Panc1 (cell line): ENCODE results near the gene CCDC9B. TPM values are rescaled to one million over a fixed set of nuclear protein-coding genes. Genes with fewer than 3 reads are reported as not detected.

ENCODE experiments used
- ATAC-seq: fragments of 200-7000 bp; cut with Tn5 transposase; 2 replicates; pipeline ENCODE4 v1.9.1; 2020; ENCODE audit warnings: mild to moderate bottlenecking, moderate library complexity
- BruUV-seq: library from RNA; stranded (reverse); fragments of 400-500 nt; replicated peaks from 2 replicates; lab custom pipeline; 2021; lab: Mats Ljungman, UMichigan
- CTCF ChIA-PET: fragments of 300-600 bp; sonication (Branson Sonifier 250); formaldehyde crosslinking; loops from one replicate; lab custom pipeline; 2022; ENCODE audit warnings: antibody characterized with exemption; lab: Charles Lee
- POLR2A ChIA-PET: fragments of 300-600 bp; sonication (Branson Sonifier 250); formaldehyde crosslinking; loops from one replicate; lab custom pipeline; 2022; ENCODE audit warnings: antibody characterized with exemption; lab: Charles Lee
- DNase-seq: peaks from one replicate; pipeline ENCODE4 v3.0.0-alpha.2; 2010; ENCODE audit warnings: low read depth, low spot score
- H3K27ac ChIP-seq: 2 replicates; pipeline ENCODE4 v1.5.1; 2011; ENCODE audit warnings: mild to moderate bottlenecking, low read length, inconsistent platforms
- H3K27me3 ChIP-seq: fragments of 200-500 bp; sonication (Bioruptor generic); 2 replicates; pipeline ENCODE4 v1.6.0; 2014; ENCODE audit warnings: low read length, inconsistent platforms; ENCODE audit not compliant: control insufficient read depth, insufficient read depth
- H3K36me3 ChIP-seq: fragments of 200-500 bp; sonication (Bioruptor generic); 2 replicates; pipeline ENCODE4 v1.5.1; 2014; ENCODE audit warnings: inconsistent platforms, mild to moderate bottlenecking, low read length, moderate library complexity; ENCODE audit not compliant: control insufficient read depth, insufficient read depth
- H3K4me1 ChIP-seq: 2 replicates; pipeline ENCODE4 v1.5.1; 2011; ENCODE audit warnings: inconsistent platforms, mild to moderate bottlenecking, low read length, moderate library complexity; ENCODE audit not compliant: control insufficient read depth, insufficient read depth
- H3K4me3 ChIP-seq, 2 experiments: 2 replicates each; pipeline ENCODE4 v1.5.1; 2011 to 2012; ENCODE audit warnings: low read depth in 2 of 2, low read length in 2 of 2, mild to moderate bottlenecking in 2 of 2, inconsistent platforms in 1 of 2, moderate library complexity in 1 of 2
- H3K9me3 ChIP-seq: fragments of 200-500 bp; sonication (Bioruptor generic); 2 replicates; pipeline ENCODE4 v1.5.1; 2014; ENCODE audit warnings: low read depth, mild to moderate bottlenecking, inconsistent platforms, low read length, moderate library complexity; ENCODE audit not compliant: control insufficient read depth, insufficient read depth
- CTCF ChIP-seq: fragments of 450-650 bp; IDR thresholded peaks from 2 replicates; pipeline ENCODE4 v1.5.1; 2017; ENCODE audit warnings: mild to moderate bottlenecking
- POLR2AphosphoS5 ChIP-seq: IDR thresholded peaks from 2 replicates; pipeline ENCODE4 v1.6.1; 2012; ENCODE audit warnings: mild to moderate bottlenecking, low read depth, low read length, moderate library complexity
- REST ChIP-seq, 2 experiments: IDR thresholded peaks; 2 replicates each; pipeline ENCODE4 v1.6.1; 2011 to 2012; ENCODE audit warnings: low read depth in 2 of 2, control low read depth in 1 of 2, low read length in 1 of 2, mild to moderate bottlenecking in 1 of 2, moderate library complexity in 1 of 2; ENCODE audit not compliant: insufficient read depth in 1 of 2
- SIN3A ChIP-seq: IDR thresholded peaks from 2 replicates; pipeline ENCODE4 v1.6.1; 2012; ENCODE audit warnings: low read depth, mild to moderate bottlenecking, low read length, moderate library complexity, borderline replicate concordance; ENCODE audit not compliant: insufficient read depth
- TCF7L2 ChIP-seq: IDR thresholded peaks from 2 replicates; pipeline ENCODE4 v1.6.1; 2011; ENCODE audit warnings: mild to moderate bottlenecking, low read depth, low read length, inconsistent platforms
- in situ Hi-C: cut with HindIII; loops from 2 replicates; pipeline ENCODE4 v1.10.0; 2016; ENCODE audit warnings: low sequenced_read_pairs, low pct_unique_long_range_greater_than_20kb
- intact Hi-C: fragments of 100-400 bp; cut with micrococcal nuclease; formaldehyde crosslinking; loops from one replicate; pipeline ENCODE4 v1.10.0; 2022; ENCODE audit not compliant: unreplicated experiment
- total RNA-seq: library from RNA; stranded (reverse); gene quantifications from one replicate; pipeline ENCODE4 v1.2.1, GENCODE V29; 2021; ENCODE audit not compliant: unreplicated experiment

CCDC9B gene
- total RNA-seq, 1 experiment from 2014 or later = 55.9 TPM

GRCh38 chr15:40365016-40365415 is 24.3 kb upstream of the CCDC9B start:
- no TSS peak for BruUV-seq
- H3K27ac ChIP-seq = no peak overlapping the region
- no peaks in the 10 kb centered on the region for H3K27me3 ChIP-seq
- H3K36me3 ChIP-seq = no peaks in the 10 kb centered on the region
- no peak for DNase-seq
- TF ChIP-seq CTCF = no peak
- no peak for TF ChIP-seq POLR2AphosphoS5
- no peak for TF ChIP-seq SIN3A
- no peak for TF ChIP-seq REST (IDR thresholded peaks at IDR 0.05; ENCODE audit: insufficient read depth in 1 of 2, low read depth in 2 of 2, low read length in 1 of 2)
- TF ChIP-seq TCF7L2 = no peak
- CTCF ChIA-PET = interaction anchor here (0.7 to 1.2 kb wide), 2 partner anchors 21 to 57 kb away, joined by 3 read pairs; no protein-coding TSS in a partner anchor
- POLR2A ChIA-PET = interaction anchor here (0.5 kb wide), 1 partner anchor 120 kb away, joined by 3 read pairs; no protein-coding TSS in a partner anchor
- H3K4me3 ChIP-seq = no peak overlapping the region
- no peaks in the 10 kb centered on the region for H3K4me1 ChIP-seq
- no peaks in the 10 kb centered on the region for H3K9me3 ChIP-seq
- no peak for ATAC-seq
- intact Hi-C loops (no loop called here), in situ Hi-C loops (no loop called here)

- BruUV-seq = no TSS peak
- Histone ChIP-seq H3K4me3 (no peak overlapping the region), H3K9me3 (no peaks in the 10 kb centered on the region), H3K27me3 (no peaks in the 10 kb centered on the region), H3K27ac (no peak overlapping the region), H3K4me1 (no peaks in the 10 kb centered on the region), H3K36me3 (no peaks in the 10 kb centered on the region)
- CTCF ChIA-PET = no interaction called here
- no peak for ATAC-seq
- no peak for DNase-seq
- intact Hi-C loops = no loop called here
- TF ChIP-seq POLR2AphosphoS5 (no peak), CTCF (no peak), SIN3A (no peak), REST (IDR thresholded peaks at IDR 0.05; ENCODE audit: insufficient read depth in 1 of 2, low read depth in 2 of 2, low read length in 1 of 2) (no peak), TCF7L2 (no peak)
- POLR2A ChIA-PET = no interaction called here
- in situ Hi-C loops = no loop called here
Observed at GRCh38 chr15:40364251-40364650, 23.5 kb upstream of the CCDC9B start.
